Neural progenitor cell (in vitro differentiated cells): Measurements from ENCODE around the gene PARP2.

Experiments used
- CTCF ChIP-seq: fragments of 200-600 bp; sonication (generic); IDR thresholded peaks from 2 replicates; pipeline ENCODE4 v1.5.1; 2017; ENCODE audit warnings: antibody characterized with exemption, mild to moderate bottlenecking
- EZH2phosphoT487 ChIP-seq: fragments of 200-600 bp; sonication (generic); IDR thresholded peaks from 2 replicates; pipeline ENCODE4 v1.6.1; 2017; ENCODE audit warnings: antibody characterized with exemption

- TF ChIP-seq CTCF = no peak
- TF ChIP-seq EZH2phosphoT487 = no peak
Observed at GRCh38 chr14:20346713-20347112, 3.3 kb downstream of the PARP2 start.
